GM19025 (cell line): ENCODE data around the gene OXLD1.

ENCODE experiments used
- ATAC-seq: cut with Tn5 transposase; IDR thresholded peaks from one replicate; pipeline ENCODE4 v1.9.1; 2021; ENCODE audit warnings: mild to moderate bottlenecking, low read depth, moderate library complexity; ENCODE audit not compliant: unreplicated experiment

The OXLD1 gene

DNA sequence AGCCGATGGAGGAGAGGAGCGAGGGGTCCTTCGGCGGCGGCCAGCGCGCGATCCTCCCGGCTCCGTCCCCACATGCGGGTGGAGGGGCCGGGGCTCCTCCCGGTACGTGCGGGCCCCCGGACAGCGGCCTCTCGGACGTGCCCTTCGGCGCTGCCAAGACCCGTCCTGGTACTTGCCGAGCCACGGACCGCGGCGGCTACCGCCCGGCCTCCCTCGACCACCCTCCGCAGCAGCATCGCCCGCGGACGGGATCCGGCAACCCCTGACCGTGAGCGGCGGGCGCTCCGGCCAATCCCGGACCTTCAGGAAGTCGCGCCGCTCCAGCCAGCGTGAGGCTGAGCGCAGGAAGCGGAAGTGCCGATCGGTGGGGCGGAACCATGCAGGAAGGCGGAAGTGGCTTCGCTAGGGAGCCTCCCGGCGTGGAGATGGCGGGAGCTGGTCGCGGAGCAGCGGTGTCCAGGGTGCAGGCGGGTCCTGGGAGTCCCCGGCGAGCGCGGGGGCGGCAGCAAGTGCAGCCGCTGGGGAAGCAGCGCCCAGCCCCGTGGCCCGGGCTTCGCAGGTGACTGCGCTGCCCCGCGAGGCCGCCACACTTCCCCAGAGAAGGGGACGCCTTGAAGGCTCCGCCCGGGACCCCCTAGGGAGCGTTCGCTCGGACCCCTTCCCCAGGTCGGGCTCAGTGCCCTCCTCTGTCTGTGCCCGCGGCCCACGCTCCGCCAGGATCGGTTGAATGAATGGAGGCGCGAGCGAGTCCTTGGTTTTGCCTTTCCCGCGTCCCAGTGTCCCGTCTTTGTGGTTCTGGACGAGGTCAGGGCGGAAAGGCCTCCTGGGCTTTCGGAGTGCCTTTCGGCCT lies at the start of gene OXLD1, which contains the start of gene CCDC137:
OXLD1 (minus strand) TSS at position 264 of the 850 bp plus-strand sequence; CDS start at position 236, 28 bp downstream.
CCDC137 (plus strand) TSS at position 396 of the 850 bp plus-strand sequence; CDS start at position 426, 30 bp downstream.
- peak; percentile 90 for ATAC-seq

DNA sequence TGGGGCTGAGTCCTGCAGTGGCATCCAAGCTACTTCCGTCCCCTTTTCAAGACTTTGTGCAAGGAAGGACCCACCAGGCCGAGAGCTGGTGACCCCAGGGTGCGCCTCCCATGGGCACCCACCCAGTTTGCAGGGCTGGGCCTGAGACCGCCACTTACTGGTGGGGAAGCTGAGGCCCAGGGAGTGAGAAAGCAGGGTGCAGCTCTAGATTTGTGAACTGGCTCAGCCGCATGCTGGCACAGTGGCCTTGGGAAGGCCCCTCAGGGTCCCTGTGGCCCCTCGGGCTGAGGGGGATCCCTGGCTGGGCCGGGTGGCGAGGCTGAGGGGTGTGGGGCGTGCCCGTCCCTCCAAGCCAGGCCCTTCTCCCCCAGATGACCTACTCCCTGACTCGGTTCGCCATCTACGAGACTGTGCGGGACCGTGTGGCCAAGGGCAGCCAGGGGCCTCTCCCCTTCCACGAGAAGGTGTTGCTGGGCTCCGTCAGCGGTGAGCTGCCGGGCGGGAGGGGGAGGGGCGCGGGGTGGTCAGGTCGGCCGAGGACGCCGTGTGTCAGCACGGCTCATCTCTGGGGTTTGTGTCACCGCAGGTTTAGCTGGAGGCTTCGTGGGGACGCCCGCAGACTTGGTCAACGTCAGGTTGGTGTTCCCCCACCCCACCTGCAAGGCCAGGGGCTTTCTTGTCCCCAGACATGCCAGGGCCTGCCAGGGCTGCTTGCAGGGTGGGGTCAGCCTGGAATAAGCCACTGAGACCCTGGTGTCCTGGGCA lies 48.9 kb upstream of the OXLD1 start:
- no peak for ATAC-seq

DNA sequence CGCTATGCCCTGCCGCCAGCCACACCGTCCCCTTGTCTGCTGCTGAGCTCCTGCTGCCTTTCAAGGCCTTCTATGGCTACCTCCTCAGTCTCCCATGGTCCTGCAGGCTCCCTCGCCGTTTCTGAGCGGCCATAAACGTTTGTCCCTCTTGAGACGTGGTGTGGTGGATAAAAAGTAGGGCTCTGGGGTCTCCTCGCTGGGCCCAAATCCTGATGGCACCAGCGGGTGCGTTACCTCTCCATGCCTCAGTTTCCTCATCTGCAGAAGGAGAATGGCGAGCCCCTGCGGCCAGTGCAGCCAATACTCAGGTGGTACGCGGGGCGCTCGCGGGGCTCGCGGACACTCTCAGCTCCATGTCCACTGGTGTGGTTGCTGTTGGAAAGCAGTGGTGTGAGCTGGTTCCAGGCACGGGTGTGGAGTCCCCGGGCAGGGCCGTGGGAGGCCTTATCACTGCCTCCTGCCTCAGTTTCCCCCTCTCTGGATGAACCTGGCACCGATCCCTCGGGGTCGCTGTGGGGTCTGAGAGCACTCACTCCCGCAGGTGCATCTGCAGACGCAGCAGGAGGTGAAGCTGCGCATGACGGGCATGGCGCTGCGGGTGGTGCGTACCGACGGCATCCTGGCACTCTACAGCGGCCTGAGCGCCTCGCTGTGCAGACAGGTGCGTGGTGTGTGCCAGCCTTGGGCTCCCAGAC lies 48.2 kb upstream of the OXLD1 start:
- no peak for ATAC-seq

DNA sequence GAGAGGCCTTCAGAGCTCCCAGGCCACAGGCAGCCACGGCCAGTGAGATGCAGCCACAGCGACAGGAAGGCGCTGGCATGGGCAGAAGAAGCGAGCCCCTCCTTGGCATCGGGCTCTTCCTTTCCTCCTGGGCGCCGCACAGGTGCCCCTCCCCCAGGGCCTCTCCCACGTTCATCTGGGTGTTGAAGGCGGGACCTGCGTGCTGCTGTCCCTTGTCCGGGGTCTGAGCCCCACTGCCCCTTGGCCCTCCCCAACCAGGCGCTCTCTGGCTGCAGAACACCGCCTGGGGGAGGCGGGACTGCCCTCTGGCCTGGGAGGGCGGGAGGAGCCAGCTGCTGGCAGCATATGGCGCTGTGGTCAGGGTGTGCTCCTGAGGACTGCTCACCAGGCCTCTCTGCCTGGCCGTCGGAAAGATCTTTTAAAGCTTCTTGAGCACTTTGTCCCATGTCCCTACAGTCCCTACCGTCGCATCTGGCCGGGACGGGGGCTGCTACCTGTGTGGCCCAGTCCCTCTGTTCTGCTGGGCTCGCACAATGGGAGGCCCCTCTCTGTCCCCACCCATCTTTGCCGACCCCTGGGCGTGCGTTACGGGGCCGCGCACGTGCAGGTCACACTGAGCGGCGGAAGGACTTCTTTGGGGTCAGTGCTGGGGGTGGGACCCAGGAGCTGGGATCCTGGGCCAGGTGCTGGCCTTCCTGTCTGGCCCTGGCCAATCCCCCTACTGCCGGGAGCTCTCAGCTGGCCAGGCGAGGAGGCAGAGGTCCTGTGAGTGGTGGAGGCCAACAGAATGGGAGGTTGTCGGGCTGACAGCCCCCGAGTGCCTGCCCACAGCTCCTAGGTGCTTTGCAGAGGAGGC lies 47.4 kb upstream of the OXLD1 start:
- no peak for ATAC-seq

DNA sequence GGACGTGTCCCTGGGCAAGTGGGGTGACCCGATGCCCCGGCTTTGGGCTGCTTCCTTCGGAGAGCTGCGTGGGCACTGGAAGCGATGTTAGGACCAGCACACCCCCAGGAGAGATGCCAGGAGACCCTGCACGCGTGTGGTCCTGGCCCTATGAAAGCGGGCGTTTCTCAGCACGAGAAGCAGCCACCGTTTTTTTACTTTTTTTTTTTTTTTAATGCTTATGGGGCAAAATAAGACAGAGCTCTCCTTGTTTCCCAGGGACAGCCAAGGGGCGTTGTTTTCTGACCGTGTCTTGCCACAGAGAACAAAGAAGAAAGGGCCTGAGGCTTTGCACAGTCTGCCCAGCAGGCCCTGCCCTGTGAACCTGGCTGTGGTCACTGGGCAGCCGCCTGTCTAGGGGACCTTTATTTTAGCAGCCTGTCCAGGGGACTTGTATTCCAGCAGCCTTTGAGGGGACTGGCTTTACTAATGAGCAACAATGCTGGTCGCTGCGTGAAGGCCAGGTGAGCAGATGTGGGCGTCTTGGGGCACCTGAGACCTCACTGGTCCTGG lies 46.7 kb upstream of the OXLD1 start:
- ATAC-seq, result no peak

DNA sequence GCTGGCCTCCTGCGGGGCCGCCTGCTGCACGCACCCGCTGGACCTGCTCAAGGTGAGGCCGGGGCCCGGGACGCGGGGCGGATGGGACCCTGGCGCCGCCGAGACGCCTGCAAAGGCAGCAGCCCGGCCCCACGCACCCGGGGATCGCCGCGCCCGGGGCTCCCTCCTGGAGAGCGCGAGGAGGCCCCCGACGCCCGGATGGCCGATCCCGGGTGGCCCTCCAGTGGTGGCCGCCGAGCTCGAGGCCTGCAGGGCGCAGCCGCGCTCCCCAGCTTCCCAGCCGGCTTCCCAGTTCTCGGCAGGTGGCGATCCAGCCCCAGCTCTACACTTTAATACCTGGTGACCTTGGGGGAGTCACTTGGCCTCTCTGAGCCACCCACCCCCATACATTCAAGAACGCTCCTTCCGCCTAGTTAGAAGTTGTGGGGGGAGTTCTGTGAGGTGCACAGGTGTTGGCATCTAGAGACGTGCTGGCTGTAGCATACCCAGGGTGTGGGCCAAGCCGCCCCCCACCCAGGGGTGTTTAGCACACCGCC lies 46.1 kb upstream of the OXLD1 start:
- ATAC-seq, result peak; percentile 19

DNA sequence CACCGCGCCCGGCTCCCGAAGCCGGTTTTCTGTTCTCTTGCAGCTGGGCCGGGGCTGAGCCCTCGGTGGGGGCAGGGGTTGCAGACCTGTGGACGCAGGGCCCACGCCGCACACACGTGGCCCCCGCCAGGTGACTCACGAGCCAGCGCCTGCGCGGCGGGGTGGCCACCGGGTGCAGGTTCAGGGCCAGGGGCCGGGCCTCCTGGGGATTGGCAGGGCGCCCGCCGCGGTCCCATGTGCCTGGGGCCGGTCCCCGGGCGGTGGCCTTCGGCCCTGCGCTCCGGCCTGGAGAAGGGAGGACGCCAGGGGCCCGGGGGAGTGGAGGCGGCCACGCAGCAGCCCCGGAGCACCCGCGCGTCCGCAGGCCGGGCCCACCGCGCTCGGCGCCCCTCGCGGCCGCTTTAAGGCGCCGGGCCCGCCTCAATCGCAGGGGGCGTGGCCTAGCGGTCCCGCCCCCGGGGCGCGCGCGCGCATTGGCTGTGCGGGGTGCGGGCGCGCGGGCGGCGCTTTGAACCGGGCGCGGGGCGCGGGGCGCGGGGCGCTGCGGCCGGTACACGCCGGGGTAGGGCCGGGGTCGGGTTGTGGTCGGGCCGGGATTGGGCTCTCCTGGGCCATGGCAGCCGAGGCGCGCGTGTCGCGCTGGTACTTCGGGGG lies 45.5 kb upstream of the OXLD1 start, which contains the start of gene SLC25A10:
SLC25A10 (plus strand) TSS at position 471 of the 654 bp plus-strand sequence; CDS start at position 614, 143 bp downstream.
- ATAC-seq, result peak; percentile 78

DNA sequence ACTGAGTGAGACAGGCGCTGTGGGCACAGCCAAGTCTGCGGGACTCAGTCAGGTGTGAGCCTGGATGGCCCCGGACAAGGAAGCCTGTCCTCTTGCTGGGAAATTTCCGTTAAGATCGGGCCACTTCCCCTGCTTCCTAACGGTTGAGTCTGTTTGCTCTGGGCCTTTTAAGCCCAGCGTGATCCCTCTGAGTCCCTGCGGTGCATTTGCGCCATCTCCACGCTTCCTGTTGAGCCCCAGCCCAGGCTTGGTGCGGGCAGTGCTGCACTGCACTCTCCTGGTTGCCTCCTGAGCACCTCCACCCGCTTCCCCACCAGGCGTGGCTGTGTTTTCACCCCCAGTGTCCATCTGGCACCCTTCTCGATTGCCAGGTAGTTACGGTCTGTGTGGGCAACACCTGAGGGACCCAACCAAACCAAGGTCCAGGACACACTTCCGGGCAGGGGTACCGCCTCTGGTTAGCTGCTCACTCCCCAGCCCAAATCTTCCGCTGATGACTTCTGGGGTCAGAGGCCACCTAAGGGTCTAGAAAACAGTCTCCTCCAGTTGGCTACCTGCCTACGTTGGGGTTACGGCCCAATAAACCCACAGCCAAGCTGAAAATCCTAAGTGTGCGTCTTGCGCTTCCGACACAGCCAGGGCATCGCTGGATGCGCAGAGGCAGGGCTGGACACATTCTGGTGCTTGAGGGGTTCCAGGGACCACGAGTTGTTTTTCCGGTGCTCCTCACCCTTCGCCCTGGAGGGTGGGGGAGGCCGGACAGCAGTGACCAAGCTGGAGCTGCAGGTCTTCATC lies 44.3 kb upstream of the OXLD1 start:
- ATAC-seq, result no peak

DNA sequence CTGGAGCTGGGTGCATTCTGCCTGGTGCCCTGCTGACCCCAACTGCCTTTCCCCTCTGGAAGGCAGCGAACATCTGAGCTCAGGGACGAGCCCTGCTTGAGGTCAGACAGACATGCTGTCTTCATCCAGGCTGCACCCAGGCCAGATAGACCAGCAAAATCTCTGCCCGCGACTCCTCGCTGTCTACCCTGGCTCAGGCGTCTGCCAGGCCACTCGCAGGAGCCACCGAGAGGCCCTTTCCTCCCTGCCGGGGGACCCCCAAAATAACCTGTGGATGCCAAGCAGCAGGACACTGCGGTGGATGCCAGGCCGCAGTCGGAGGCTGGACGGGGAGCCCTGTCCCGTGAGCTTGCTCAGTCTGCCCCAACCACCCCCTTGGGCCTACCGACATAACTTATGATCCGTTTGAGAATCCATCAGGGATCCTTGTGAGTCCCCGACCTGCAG lies 42.4 kb upstream of the OXLD1 start:
- no peak for ATAC-seq

DNA sequence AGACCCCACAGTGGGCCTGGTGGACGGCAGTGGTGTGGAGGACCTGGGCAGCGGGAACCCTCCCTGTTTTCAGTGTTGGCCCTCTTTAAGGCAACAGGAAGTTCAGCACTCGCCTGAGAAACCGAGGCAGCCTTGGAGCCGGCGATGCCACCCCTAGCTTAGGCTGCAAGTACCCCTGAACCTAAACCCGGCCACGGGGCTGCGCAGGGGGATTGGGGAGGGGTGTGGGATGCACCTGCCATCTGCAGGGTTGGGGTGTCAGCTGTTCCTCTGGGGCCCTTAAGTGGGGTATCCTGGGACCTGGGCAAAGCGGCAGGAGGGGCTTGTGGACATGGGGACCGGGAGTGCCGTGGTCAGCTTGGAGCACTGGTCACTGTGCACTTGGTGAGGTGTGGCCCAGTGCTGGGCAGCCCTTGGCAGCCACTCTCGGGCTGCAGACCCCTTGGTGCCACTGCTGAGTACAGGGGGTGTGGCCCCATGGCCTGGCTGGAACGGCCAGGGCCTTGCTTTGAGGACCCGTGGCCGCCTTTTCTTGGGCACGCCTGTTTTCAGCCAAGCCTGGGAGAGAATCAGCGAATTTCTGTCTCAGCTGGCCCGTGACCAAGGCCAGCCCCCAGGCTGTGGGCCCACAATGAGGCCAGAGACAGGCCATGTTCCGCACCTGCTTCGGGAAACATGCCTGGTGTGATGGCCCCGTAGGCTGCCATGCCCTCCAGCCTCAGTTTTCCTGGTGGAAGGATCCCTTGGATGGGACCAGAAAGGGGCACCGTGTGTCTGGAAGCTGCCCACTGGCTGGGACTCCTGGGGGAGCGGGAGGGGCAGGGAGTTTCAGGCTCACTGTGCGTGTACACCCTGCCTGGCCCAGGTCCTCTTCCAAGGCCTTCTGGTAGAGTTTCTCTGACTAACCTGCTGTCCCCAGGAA lies 41.6 kb upstream of the OXLD1 start:
- ATAC-seq, result no peak

DNA sequence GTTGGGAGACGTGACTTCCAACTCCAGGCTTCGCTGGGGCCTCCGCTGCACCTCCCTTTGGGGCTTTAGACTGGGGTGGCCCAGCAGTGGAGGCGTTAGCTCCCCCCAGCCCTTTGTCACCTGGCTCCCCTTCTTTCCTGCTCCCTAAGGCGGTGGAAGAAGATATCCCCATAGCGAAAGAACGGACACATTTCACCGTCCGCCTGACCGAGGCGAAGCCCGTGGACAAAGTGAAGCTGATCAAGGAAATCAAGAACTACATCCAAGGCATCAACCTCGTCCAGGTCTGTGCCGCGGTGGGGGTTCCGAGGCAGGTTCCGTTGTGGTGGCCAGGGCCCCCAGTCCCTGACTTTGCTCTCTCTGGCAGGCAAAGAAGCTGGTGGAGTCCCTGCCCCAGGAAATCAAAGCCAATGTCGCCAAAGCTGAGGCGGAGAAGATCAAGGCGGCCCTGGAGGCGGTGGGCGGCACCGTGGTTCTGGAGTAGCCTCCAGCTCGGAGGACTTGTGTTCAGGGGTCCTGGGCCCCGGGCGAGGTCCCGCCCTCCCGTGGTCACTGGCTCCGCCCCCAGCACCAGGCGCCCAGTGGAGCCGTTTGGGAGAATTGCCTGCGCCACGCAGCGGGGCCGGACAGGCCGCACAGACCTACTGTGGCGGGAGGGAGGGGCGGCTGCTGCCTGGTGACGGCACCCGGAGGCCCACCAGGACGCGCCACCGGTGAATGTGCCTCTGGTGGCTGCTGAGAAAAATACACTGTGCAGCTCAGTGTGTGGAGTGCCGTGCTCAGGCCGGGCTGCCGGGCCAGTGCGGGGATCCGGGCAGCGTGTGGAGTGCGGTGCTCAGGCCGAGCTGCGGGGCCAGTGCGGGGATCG lies 40.6 kb upstream of the OXLD1 start:
- ATAC-seq, result no peak

DNA sequence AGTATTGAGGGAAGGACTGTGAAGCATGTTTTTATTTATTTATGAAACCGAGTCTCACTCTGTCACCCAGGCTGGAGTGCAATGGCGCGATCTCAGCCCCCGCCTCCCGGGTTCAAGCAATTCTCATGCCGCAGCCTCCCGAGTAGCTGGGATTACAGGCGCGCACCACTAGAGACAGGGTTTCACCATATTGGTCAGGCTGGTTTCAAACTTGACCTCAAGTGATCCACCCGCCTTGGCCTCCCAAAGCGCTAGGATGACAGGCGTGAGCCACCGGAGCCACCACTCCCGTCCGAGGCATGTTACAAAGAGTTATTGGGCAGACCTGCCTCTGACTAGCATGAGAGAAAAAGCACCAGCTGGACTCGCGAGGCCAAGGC lies 39.8 kb upstream of the OXLD1 start:
- no peak for ATAC-seq

DNA sequence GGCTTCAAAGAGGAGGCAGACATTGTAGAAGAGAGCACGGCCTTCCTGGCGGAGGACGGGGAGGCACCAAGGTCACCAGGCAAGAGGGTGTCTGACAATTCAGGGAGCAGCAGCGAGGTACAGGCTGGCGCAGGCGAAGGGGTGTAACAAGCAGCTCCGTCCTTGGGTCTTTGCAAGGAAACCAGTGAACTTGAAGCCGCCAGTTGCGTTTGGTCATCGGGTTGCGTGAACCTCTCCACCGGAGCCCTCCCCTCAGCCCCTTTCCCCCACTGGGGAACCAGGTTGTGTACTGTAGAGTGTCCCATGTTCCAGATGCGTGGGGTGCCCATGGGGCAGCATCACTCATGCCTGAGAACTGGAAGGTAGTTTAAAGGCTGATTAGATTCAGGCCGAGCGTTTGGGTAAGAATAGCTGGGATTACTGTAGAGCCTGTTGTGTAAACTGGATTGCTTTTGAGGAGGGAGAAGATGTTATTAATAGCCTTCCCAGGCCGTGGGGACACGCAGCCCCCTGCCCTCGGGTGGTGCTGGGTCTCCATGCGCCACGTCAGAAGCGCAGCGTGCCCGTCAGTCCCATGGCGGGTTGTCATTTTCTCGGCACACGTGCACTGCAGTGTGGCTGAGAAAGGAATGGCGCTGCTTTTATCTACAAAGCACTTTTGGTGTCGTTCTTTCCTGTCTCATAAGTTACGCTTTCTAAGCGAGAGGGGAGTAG lies 39.3 kb upstream of the OXLD1 start:
- ATAC-seq, result no peak

DNA sequence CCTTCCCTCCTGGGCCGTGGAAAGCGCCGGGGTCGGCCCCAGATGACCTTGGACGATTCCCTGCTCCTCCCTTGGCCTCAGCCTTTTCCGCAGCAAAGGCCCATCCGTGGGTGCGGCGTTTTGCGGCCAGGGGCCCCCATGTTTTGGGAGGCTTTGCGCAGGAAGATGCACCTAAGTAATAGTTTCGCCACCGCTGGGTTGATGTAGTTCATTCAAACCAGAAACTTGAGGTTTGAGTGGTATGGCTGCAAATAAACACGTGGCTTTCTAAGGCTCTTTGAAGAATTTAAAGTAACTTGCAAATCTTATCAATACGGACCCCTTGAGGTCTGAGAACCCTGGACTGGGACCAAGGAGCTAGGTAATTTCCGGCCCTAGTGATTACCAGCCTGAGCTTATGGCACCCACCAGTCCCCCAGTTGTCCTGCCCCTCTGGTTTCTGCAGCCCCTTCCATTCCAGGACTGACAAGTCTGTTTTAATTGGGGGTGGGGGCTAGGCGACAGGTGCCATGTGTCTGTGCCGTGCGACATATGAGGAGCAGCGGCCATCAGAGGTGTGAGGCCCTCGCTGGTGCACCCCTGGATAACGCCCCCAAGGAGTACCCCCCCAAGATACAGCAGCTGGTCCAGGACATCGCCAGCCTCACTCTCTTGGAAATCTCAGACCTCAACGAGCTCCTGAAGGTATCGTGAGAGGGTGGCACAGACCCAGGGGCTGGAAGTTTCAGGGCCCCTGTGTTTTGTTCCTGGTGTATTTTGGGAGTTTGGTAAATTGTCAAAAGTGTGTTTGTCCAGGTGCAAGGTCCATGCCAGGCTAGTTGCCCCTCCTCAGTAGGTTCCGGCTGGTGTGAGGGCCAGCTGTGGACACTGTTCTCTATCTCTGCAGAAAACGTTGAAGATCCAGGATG lies 37.6 kb upstream of the OXLD1 start:
- ATAC-seq, result no peak
